GM12891 (cell line): ENCODE data around the gene RAB3A.

Experiments used
- PAX5 ChIP-seq: IDR thresholded peaks from 2 replicates; pipeline ENCODE4 v1.6.1; 2011; ENCODE audit warnings: low read length, moderate library complexity, mild to moderate bottlenecking; ENCODE audit not compliant: insufficient read depth, severe bottlenecking
- POLR2A ChIP-seq: IDR thresholded peaks from 2 replicates; pipeline ENCODE4 v1.6.1; 2011; ENCODE audit warnings: low read depth, low read length, control low read depth
- POLR2AphosphoS5 ChIP-seq: IDR thresholded peaks from 2 replicates; pipeline ENCODE4 v1.6.1; 2011; ENCODE audit warnings: low read depth, low read length, control low read depth
- SPI1 ChIP-seq: IDR thresholded peaks from 2 replicates; pipeline ENCODE4 v1.6.1; 2011; ENCODE audit warnings: low read depth, low read length, control low read depth
- TAF1 ChIP-seq: IDR thresholded peaks from 2 replicates; pipeline ENCODE4 v1.6.1; 2011; ENCODE audit warnings: low read depth, low read length, control low read depth

GRCh38 chr19:18176367-18177310 is 27.2 kb downstream of the RAB3A start:
- no peak for TF ChIP-seq POLR2A
- no peak for TF ChIP-seq TAF1
- TF ChIP-seq POLR2AphosphoS5 = no peak
- no peak for TF ChIP-seq SPI1
- no peak for TF ChIP-seq PAX5
